HG03378 (cell line): Measurements from ENCODE around the gene PGA3.
"Not testable (repeated sequence)": the region's sequence is repeated elsewhere in the genome, so short reads cannot be mapped to it uniquely, and the experiment has no call there.

Experiments
- ATAC-seq: cut with Tn5 transposase; IDR thresholded peaks from one replicate; pipeline ENCODE4 v1.9.1; 2021; ENCODE audit warnings: mild to moderate bottlenecking, moderate library complexity; ENCODE audit not compliant: unreplicated experiment

PGA3 gene

GRCh38 chr11:61204502-61205059 is 1.3 kb downstream of the PGA3 start:
- not testable (repeated sequence) for ATAC-seq

- ATAC-seq = not testable (repeated sequence)
These were observed 4.5 kb downstream of the PGA3 start for GRCh38 chr11:61207636-61208310.

- not testable (repeated sequence) for ATAC-seq
These were observed 7.3 kb downstream of the PGA3 start for GRCh38 chr11:61210629-61211028.

GRCh38 chr11:61211327-61211952 is 8.1 kb downstream of the PGA3 start:
- not testable (repeated sequence) for ATAC-seq

GRCh38 chr11:61212202-61212601 is 8.9 kb downstream of the PGA3 start:
- ATAC-seq = not testable (repeated sequence)

- ATAC-seq = not testable (repeated sequence)
These were observed 10.5 kb downstream of the PGA3 start for GRCh38 chr11:61213711-61214324.

- not testable (repeated sequence) for ATAC-seq
These were observed 15.0 kb downstream of the PGA3 start for GRCh38 chr11:61218306-61218705.

GRCh38 chr11:61219016-61219415 is 15.7 kb downstream of the PGA3 start:
- ATAC-seq = not testable (repeated sequence)

- not testable (repeated sequence) for ATAC-seq
These were observed 18.7 kb downstream of the PGA3 start, which contains the start of gene PGA4 for GRCh38 chr11:61222047-61222446. PGA4 (plus strand) TSS chr11:61222347; CDS start chr11:61222401, 54 bp downstream.

- not testable (repeated sequence) for ATAC-seq
These were observed 19.4 kb downstream of the PGA3 start for GRCh38 chr11:61222692-61223091.

- ATAC-seq = not testable (repeated sequence)
These were observed 23.3 kb downstream of the PGA3 start for GRCh38 chr11:61226457-61227137.

GRCh38 chr11:61229458-61229857 is 26.1 kb downstream of the PGA3 start:
- not testable (repeated sequence) for ATAC-seq

GRCh38 chr11:61231033-61231432 is 27.7 kb downstream of the PGA3 start:
- ATAC-seq = not testable (repeated sequence)

- not testable (repeated sequence) for ATAC-seq
These were observed 28.3 kb downstream of the PGA3 start for GRCh38 chr11:61231585-61231984.

GRCh38 chr11:61232548-61233145 is 29.3 kb downstream of the PGA3 start:
- ATAC-seq = not testable (repeated sequence)

GRCh38 chr11:61237130-61237529 is 33.8 kb downstream of the PGA3 start:
- not testable (repeated sequence) for ATAC-seq

GRCh38 chr11:61240288-61240687 is 37.0 kb downstream of the PGA3 start:
- ATAC-seq = not testable (repeated sequence)

- not testable (repeated sequence) for ATAC-seq
These were observed 37.6 kb downstream of the PGA3 start, which contains the start of gene PGA5 for GRCh38 chr11:61240875-61241274. PGA5 (plus strand) TSS chr11:61241175; CDS start chr11:61241227, 52 bp downstream.

GRCh38 chr11:61241526-61241925 is 38.2 kb downstream of the PGA3 start:
- ATAC-seq = not testable (repeated sequence)

GRCh38 chr11:61245284-61245964 is 42.1 kb downstream of the PGA3 start:
- not testable (repeated sequence) for ATAC-seq
